COR-L47 (cell line): ENCODE data around the gene STEAP2.

Source experiments
- DNase-seq: peaks from one replicate; lab custom pipeline; 2025; lab: John Stamatoyannopoulos, UW

STEAP2 gene

GRCh38 chr7:90272242-90272641 is 60.7 kb downstream of the STEAP2 start:
- DNase-seq: no peak

- DNase-seq: no peak
Observed at GRCh38 chr7:90274161-90274560, 62.6 kb downstream of the STEAP2 start.

GRCh38 chr7:90276033-90276728 is 64.6 kb downstream of the STEAP2 start:
- DNase-seq: no peak
